SK-N-SH treated with all-trans-retinoic acid at 6 μM for 48 hours (cell line): Measurements from ENCODE around the gene NMT2.

Experiments
- ATAC-seq: fragments of 200-7000 bp; cut with Tn5 transposase; 3 replicates; pipeline ENCODE4 v1.9.1; 2020; ENCODE audit warnings: mild to moderate bottlenecking, moderate library complexity
- ARNTL ChIP-seq: fragments of 450-650 bp; formaldehyde crosslinking; IDR thresholded peaks from 2 replicates; pipeline ENCODE4 v1.5.0; 2020; ENCODE audit warnings: low read depth, mild to moderate bottlenecking, moderate library complexity, borderline replicate concordance
- BACH2 ChIP-seq: fragments of 250-450 bp; sonication (Bioruptor Pico); IDR thresholded peaks from 2 replicates; pipeline ENCODE4 v1.9.0; 2021; ENCODE audit warnings: mild to moderate bottlenecking, borderline replicate concordance
- CSDC2 ChIP-seq: fragments of 250-450 bp; sonication (Bioruptor Pico); IDR thresholded peaks from 2 replicates; pipeline ENCODE4 v1.5.0; 2020; ENCODE audit warnings: mild to moderate bottlenecking, moderate library complexity
- CSRNP3 ChIP-seq: fragments of 250-450 bp; sonication (Bioruptor Pico); IDR thresholded peaks from 2 replicates; pipeline ENCODE4 v1.5.1; 2021; ENCODE audit warnings: mild to moderate bottlenecking, moderate library complexity
- GLIS3 ChIP-seq: fragments of 250-450 bp; sonication (Bioruptor Pico); IDR thresholded peaks from 2 replicates; pipeline ENCODE4 v1.5.0; 2020; ENCODE audit warnings: mild to moderate bottlenecking, moderate library complexity
- ISL1 ChIP-seq: fragments of 250-450 bp; sonication (Bioruptor Pico); IDR thresholded peaks from 2 replicates; pipeline ENCODE4 v2.1.2; 2022; ENCODE audit warnings: mild to moderate bottlenecking, moderate library complexity
- PATZ1 ChIP-seq: fragments of 250-450 bp; sonication (Bioruptor Pico); IDR thresholded peaks from 2 replicates; pipeline ENCODE4 v1.8.0; 2020; ENCODE audit warnings: mild to moderate bottlenecking, moderate library complexity, borderline replicate concordance
- POU6F1 ChIP-seq: fragments of 250-450 bp; sonication (Bioruptor Pico); IDR thresholded peaks from 2 replicates; pipeline ENCODE4 v1.8.0; 2021; ENCODE audit warnings: low read depth, mild to moderate bottlenecking, moderate library complexity, borderline replicate concordance
- PPARA ChIP-seq: fragments of 250-450 bp; sonication (Bioruptor Pico); IDR thresholded peaks from 2 replicates; pipeline ENCODE4 v1.5.0; 2020; ENCODE audit warnings: mild to moderate bottlenecking, borderline replicate concordance
- RARB ChIP-seq: fragments of 250-450 bp; sonication (Bioruptor Pico); IDR thresholded peaks from 2 replicates; pipeline ENCODE4 v1.8.0; 2021; ENCODE audit warnings: mild to moderate bottlenecking, moderate library complexity
- SNAI2 ChIP-seq: fragments of 250-450 bp; sonication (Bioruptor Pico); IDR thresholded peaks from 2 replicates; pipeline ENCODE4 v1.5.0; 2020; ENCODE audit warnings: mild to moderate bottlenecking, moderate library complexity
- TCF4 ChIP-seq: fragments of 250-450 bp; sonication (Bioruptor Pico); IDR thresholded peaks from 2 replicates; pipeline ENCODE4 v1.8.0; 2021; ENCODE audit warnings: mild to moderate bottlenecking, moderate library complexity, borderline replicate concordance
- TOX ChIP-seq: fragments of 250-450 bp; sonication (Bioruptor Pico); IDR thresholded peaks from 2 replicates; pipeline ENCODE4 v1.8.0; 2021; ENCODE audit warnings: mild to moderate bottlenecking, moderate library complexity, borderline replicate concordance
- TSHZ2 ChIP-seq: fragments of 250-450 bp; sonication (Bioruptor Pico); IDR thresholded peaks from 2 replicates; pipeline ENCODE4 v1.5.0; 2020; ENCODE audit warnings: mild to moderate bottlenecking, moderate library complexity
- ZC3H10 ChIP-seq: fragments of 250-450 bp; sonication (Bioruptor Pico); IDR thresholded peaks from 2 replicates; pipeline ENCODE4 v1.5.1; 2021; ENCODE audit warnings: mild to moderate bottlenecking, moderate library complexity
- ZFP3 ChIP-seq: fragments of 250-450 bp; sonication (Bioruptor Pico); IDR thresholded peaks from 2 replicates; pipeline ENCODE4 v1.5.0; 2020; ENCODE audit warnings: mild to moderate bottlenecking, moderate library complexity
- ZNF8 ChIP-seq: fragments of 450-650 bp; formaldehyde crosslinking; IDR thresholded peaks from 2 replicates; pipeline ENCODE4 v1.5.0; 2020; ENCODE audit warnings: mild to moderate bottlenecking, moderate library complexity

Gene NMT2

GRCh38 chr10:15163253-15163828 is 5.2 kb downstream of the NMT2 start:
- TF ChIP-seq TOX = no peak
- TF ChIP-seq, all 23 proteins: peak for 0
- ATAC-seq = no peak

- TF ChIP-seq TOX (no peak), ZFP3 (CRISPR knock-in tag) (no peak), CSRNP3 (CRISPR knock-in tag) (no peak)
- no peak for ATAC-seq
Observed at GRCh38 chr10:15158972-15159371, 9.5 kb downstream of the NMT2 start.

GRCh38 chr10:15158448-15158847 is 10.0 kb downstream of the NMT2 start:
- no peak for TF ChIP-seq CSDC2
- TF ChIP-seq TOX = no peak
- no peak for TF ChIP-seq BACH2 (CRISPR knock-in tag)
- no peak for TF ChIP-seq GLIS3 (CRISPR knock-in tag)
- no peak for TF ChIP-seq ARNTL (CRISPR knock-in tag)

GRCh38 chr10:15155978-15156656 is 12.4 kb downstream of the NMT2 start:
- ATAC-seq = no peak

More at GRCh38 chr10:15158448-15158847, 10.0 kb downstream of the NMT2 start:
- ATAC-seq = no peak

More at GRCh38 chr10:15155978-15156656, 12.4 kb downstream of the NMT2 start:
- TF ChIP-seq PATZ1 (no peak), CSRNP3 (CRISPR knock-in tag) (no peak), POU6F1 (CRISPR knock-in tag) (no peak), ZC3H10 (CRISPR knock-in tag) (no peak), GLIS3 (CRISPR knock-in tag) (no peak), PPARA (CRISPR knock-in tag) (no peak), TSHZ2 (CRISPR knock-in tag) (no peak), TCF4 (CRISPR knock-in tag) (no peak), SNAI2 (CRISPR knock-in tag) (no peak), CSDC2 (no peak), BACH2 (CRISPR knock-in tag) (no peak), ZNF8 (CRISPR knock-in tag) (no peak), ISL1 (CRISPR knock-in tag) (no peak), RARB (CRISPR knock-in tag) (no peak), TOX (no peak)
